ENCODE data around the gene MTMR11.
A peak's percentile ranks its signal among the peaks of the same experiment; 100 is the strongest.
"Not testable (repeated sequence)": the region's sequence is repeated elsewhere in the genome, so short reads cannot be mapped to it uniquely, and the experiment has no call there.

Gene MTMR11

DNA sequence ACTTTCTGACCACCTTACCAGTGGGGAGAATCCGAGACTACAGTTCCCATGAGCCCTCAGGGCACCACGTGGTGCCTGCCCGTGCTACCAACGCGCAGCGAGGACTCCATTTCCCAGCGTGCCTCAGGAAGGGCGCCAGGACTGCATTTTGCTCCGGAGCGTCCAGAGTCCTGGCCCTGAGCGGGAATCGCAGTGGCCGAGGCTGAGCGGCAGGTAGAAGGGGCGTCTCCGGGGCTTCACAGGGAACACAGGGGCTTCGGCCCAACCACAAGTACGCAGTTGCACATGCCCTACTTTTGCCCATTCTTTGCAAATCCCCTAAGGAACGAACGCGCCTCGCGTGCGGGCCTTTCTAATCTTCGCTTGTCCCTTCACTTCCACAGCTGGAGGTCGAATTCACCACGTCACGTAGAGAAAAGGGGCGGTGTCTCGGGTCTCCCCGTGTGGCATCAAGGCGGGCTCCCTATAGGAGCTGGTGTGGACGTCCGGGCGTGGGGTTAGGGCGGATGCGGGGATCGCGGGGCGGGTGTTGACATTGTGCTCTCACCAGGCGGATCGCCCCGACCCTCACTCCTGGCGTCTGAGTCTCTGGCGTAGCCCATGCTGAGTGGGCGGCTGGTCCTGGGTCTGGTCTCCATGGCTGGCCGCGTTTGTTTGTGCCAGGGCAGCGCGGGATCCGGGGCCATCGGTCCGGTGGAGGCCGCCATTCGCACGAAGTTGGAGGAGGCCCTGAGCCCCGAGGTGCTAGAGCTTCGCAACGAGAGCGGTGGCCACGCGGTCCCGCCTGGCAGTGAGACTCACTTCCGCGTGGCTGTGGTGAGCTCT lies 37.0 kb downstream of the MTMR11 start, which contains the start of gene BOLA1:
Gene BOLA1 (plus strand): TSS at position 109 of the 825 bp plus-strand sequence. CDS start 492 bp downstream, at position 601.
- no peaks in the 10 kb centered on the region for H3K36me3 ChIP-seq (ENCODE audit: insufficient read depth, low read length)
- peak within 1 kb of the TSS; percentile 84 for H3K9ac ChIP-seq (ENCODE audit: insufficient read length)
- DNase-seq (ENCODE audit: low read depth, low spot score) = no peak
- peak within 1 kb of the TSS; percentile 79 for H3K4me3 ChIP-seq
- TF ChIP-seq POLR2AphosphoS5 (IDR thresholded peaks at IDR 0.05; ENCODE audit: borderline replicate concordance, low read depth, low read length) = peak; percentile 61; the same call in 1 of the 2 replicates
- peak; percentile 68 for TF ChIP-seq FOXP2 (optimal IDR thresholded peaks at IDR 0.05; ENCODE audit: control extremely low read depth, extremely low read length, insufficient read depth)
- TF ChIP-seq EZH2 (IDR thresholded peaks at IDR 0.05) = no peak
- peak within 1 kb of the TSS; percentile 6; the same call in 1 of the 2 replicates for H3K27ac ChIP-seq
- no peaks in the 10 kb centered on the region for H3K9me3 ChIP-seq (ENCODE audit: low read depth, low read length)

DNA sequence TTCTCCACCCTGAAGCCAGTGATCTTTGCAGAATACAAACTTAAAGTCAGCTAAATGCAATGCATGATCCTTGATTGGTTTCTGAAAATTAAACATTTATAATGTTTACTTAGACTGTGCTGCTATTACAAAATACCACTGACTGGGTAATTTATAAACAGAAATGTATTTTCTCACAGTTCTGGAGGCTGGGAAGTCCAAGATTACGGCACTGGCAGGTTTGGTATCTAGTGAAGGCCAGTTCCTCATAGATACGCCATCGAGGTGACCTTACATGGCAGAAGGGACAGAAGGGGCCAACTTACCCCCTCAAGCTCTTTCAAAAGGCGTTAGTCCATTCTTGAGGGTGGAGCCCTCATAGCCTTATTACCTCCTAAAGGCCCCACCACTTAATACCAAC lies 40.1 kb downstream of the MTMR11 start:
- TF ChIP-seq POLR2AphosphoS5 (IDR thresholded peaks at IDR 0.05; ENCODE audit: borderline replicate concordance, low read depth, low read length) (no peak), FOXP2 (optimal IDR thresholded peaks at IDR 0.05; ENCODE audit: control extremely low read depth, extremely low read length, insufficient read depth) (no peak), EZH2 (IDR thresholded peaks at IDR 0.05) (no peak)
- H3K9me3 ChIP-seq (ENCODE audit: low read depth, low read length) = no peaks in the 10 kb centered on the region

DNA sequence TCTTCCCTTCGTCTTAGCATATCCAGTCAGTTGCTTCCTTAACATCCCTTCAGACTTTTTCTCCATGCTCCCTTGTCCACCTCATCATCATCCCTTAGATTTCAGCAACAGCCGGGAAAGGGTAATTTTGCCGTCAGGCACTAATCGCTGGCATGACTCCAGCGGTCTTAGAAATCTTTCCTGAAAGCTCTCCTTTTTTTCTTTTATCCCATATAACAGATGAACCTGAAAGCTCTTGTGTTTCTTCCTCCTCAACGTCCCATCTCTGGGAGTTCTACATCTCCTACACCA lies 47.7 kb downstream of the MTMR11 start:
- H3K9me3 ChIP-seq (ENCODE audit: low read depth, low read length) = no peaks in the 10 kb centered on the region
- no peak for DNase-seq (ENCODE audit: low read depth, low spot score)
- H3K27ac ChIP-seq = peak overlapping the region; percentile 100
- no peaks in the 10 kb centered on the region for H3K36me3 ChIP-seq (ENCODE audit: insufficient read depth, low read length)
- H3K4me3 ChIP-seq = peak overlapping the region; percentile 95
- H3K9ac ChIP-seq (ENCODE audit: insufficient read length) = peak overlapping the region; percentile 84
- no peak for TF ChIP-seq FOXP2 (optimal IDR thresholded peaks at IDR 0.05; ENCODE audit: control extremely low read depth, extremely low read length, insufficient read depth)
- TF ChIP-seq POLR2AphosphoS5 (IDR thresholded peaks at IDR 0.05; ENCODE audit: borderline replicate concordance, low read depth, low read length) = no peak
- TF ChIP-seq EZH2 (IDR thresholded peaks at IDR 0.05) = no peak

More for the DNA sequence above, 40.1 kb downstream of the MTMR11 start:
- no peak for DNase-seq (ENCODE audit: low read depth, low spot score)
- Histone ChIP-seq H3K9ac (ENCODE audit: insufficient read length) (no peak overlapping the region), H3K36me3 (ENCODE audit: insufficient read depth, low read length) (no peaks in the 10 kb centered on the region), H3K4me3 (no peak overlapping the region), H3K27ac (no peak overlapping the region)

DNA sequence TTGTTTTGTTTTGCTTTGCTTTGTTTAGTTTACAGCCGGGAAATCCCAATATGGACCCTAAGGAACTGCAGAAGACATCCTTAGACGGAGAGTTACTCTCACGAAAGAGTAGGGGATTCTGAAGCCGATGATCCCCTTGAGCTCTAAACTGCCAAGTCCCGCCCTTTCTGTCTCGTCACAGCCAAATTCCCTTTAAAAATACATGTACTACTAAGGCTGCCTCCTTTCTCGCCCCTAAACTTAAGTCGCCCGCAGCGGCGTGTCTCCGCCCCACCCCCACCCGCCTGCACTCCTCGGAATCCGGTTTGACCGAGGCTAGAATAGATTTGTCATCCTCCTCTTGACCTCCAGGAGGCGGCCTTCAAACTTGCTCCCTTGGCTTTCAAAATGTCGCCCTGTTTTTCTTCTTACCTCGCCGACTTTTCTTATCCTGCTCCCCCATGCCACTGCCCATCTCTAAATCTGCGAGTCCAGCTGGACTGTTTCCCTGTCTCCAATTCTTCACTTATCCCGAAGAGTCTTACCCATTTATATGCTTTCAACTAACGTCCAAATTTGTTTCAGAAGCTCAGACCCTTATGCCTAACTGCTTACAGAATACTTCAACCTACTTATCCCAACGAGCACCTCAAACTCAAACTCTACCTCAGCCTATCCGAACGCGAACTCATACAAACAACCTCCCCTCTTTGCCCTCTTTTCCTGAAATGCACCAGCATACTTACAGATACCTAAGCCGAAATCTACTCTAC lies 48.3 kb downstream of the MTMR11 start:
- H3K9ac ChIP-seq (ENCODE audit: insufficient read length) = peak overlapping the region; percentile 84
- peak overlapping the region; percentile 100 for H3K27ac ChIP-seq
- H3K9me3 ChIP-seq (ENCODE audit: low read depth, low read length) = no peaks in the 10 kb centered on the region
- no peak for DNase-seq (ENCODE audit: low read depth, low spot score)
- H3K36me3 ChIP-seq (ENCODE audit: insufficient read depth, low read length) = no peaks in the 10 kb centered on the region
- peak overlapping the region; percentile 95 for H3K4me3 ChIP-seq
- TF ChIP-seq FOXP2 (optimal IDR thresholded peaks at IDR 0.05; ENCODE audit: control extremely low read depth, extremely low read length, insufficient read depth) (no peak), POLR2AphosphoS5 (IDR thresholded peaks at IDR 0.05; ENCODE audit: borderline replicate concordance, low read depth, low read length) (peak; percentile 56)

GRCh38 chr1:149887456-149888246 lies 49.0 kb downstream of the MTMR11 start:
- Histone ChIP-seq H3K9me3 (ENCODE audit: low read depth, low read length) (no peaks in the 10 kb centered on the region), H3K9ac (ENCODE audit: insufficient read length) (peak overlapping the region; percentile 94), H3K27ac (peak overlapping the region; percentile 100), H3K4me3 (peak overlapping the region; percentile 95), H3K36me3 (ENCODE audit: insufficient read depth, low read length) (no peaks in the 10 kb centered on the region)
- TF ChIP-seq FOXP2 (optimal IDR thresholded peaks at IDR 0.05; ENCODE audit: control extremely low read depth, extremely low read length, insufficient read depth) (no peak), POLR2AphosphoS5 (IDR thresholded peaks at IDR 0.05; ENCODE audit: borderline replicate concordance, low read depth, low read length) (peak; percentile 62), EZH2 (IDR thresholded peaks at IDR 0.05) (no peak)
- DNase-seq (ENCODE audit: low read depth, low spot score) = peak; percentile 98

GRCh38 chr1:149887196-149887455 lies 49.6 kb downstream of the MTMR11 start:
- not testable (repeated sequence) for H3K9me3 ChIP-seq (ENCODE audit: low read depth, low read length); DNase-seq (ENCODE audit: low read depth, low spot score); H3K36me3 ChIP-seq (ENCODE audit: insufficient read depth, low read length)
- Histone ChIP-seq H3K4me3 (peak overlapping the region; percentile 95), H3K9ac (ENCODE audit: insufficient read length) (peak overlapping the region; percentile 94), H3K27ac (peak overlapping the region; percentile 100)
- peak; percentile 70 for TF ChIP-seq POLR2AphosphoS5 (IDR thresholded peaks at IDR 0.05; ENCODE audit: borderline replicate concordance, low read depth, low read length)

GRCh38 chr1:149886396-149887195 lies 50.1 kb downstream of the MTMR11 start:
- peak; percentile 98 for DNase-seq (ENCODE audit: low read depth, low spot score)
- peak overlapping the region; percentile 97 for H3K9ac ChIP-seq (ENCODE audit: insufficient read length)
- no peak for TF ChIP-seq FOXP2 (optimal IDR thresholded peaks at IDR 0.05; ENCODE audit: control extremely low read depth, extremely low read length, insufficient read depth)
- no peak for TF ChIP-seq EZH2 (IDR thresholded peaks at IDR 0.05)
- peak; percentile 90 for TF ChIP-seq POLR2AphosphoS5 (IDR thresholded peaks at IDR 0.05; ENCODE audit: borderline replicate concordance, low read depth, low read length)

More at GRCh38 chr1:149886396-149887195, 50.1 kb downstream of the MTMR11 start:
- peak overlapping the region; percentile 95 for H3K4me3 ChIP-seq
- peak overlapping the region; percentile 100 for H3K27ac ChIP-seq
- no peaks in the 10 kb centered on the region for H3K36me3 ChIP-seq (ENCODE audit: insufficient read depth, low read length)
- H3K9me3 ChIP-seq (ENCODE audit: low read depth, low read length) = no peaks in the 10 kb centered on the region

Data from SK-N-MC (cell line).